ENCODE data around the gene GALNT18. TPM values are rescaled to one million over a fixed set of nuclear protein-coding genes. Genes with fewer than 3 reads are reported as not detected.

GALNT18 gene
- total RNA-seq, 2 donors from 2014 or later = 29.4 to 105 TPM

- DNase-seq (ENCODE audit: low spot score) = no peak
- Histone ChIP-seq H3K9me3 (no peaks in the 10 kb centered on the region), H3K4me3 (no peak overlapping the region), H3K4me1 (replicated peaks) (no peaks in the 10 kb centered on the region), H3K27me3 (replicated peaks; ENCODE audit: insufficient read depth) (no peaks in the 10 kb centered on the region), H3K36me3 (no peaks in the 10 kb centered on the region), H3K27ac (no peak overlapping the region)
- WGBS = 85% methylated on average over 6 of the region's 6 CpGs
- no peak for TF ChIP-seq POLR2A (IDR thresholded peaks at IDR 0.05)
- TF ChIP-seq CTCF (IDR thresholded peaks at IDR 0.05) = no peak
- TF ChIP-seq POLR2AphosphoS5 (IDR thresholded peaks at IDR 0.05) = no peak
- intact Hi-C loops (cut with DNase I) = no loop called here
These were observed 240.2 kb downstream of the GALNT18 start for GRCh38 chr11:11381471-11382105.

- Histone ChIP-seq H3K27me3 (replicated peaks; ENCODE audit: insufficient read depth) (no peaks in the 10 kb centered on the region), H3K36me3 (no peaks in the 10 kb centered on the region), H3K4me3 (no peak overlapping the region), H3K27ac (no peak overlapping the region), H3K4me1 (replicated peaks) (no peaks in the 10 kb centered on the region), H3K9me3 (no peaks in the 10 kb centered on the region)
- TF ChIP-seq POLR2AphosphoS5 (IDR thresholded peaks at IDR 0.05) = no peak
- TF ChIP-seq CTCF (IDR thresholded peaks at IDR 0.05) = no peak
- TF ChIP-seq POLR2A (IDR thresholded peaks at IDR 0.05) = no peak
- no peak for DNase-seq (ENCODE audit: low spot score)
- WGBS = 49% methylated on average over 3 of the region's 3 CpGs
- intact Hi-C loops (cut with DNase I) = no loop called here
These were observed 240.9 kb downstream of the GALNT18 start for GRCh38 chr11:11380883-11381282.

- WGBS = 98% methylated on average over 2 of the region's 2 CpGs
- no peaks in the 10 kb centered on the region for H3K9me3 ChIP-seq
- H3K4me1 ChIP-seq (replicated peaks) = no peaks in the 10 kb centered on the region
- no peaks in the 10 kb centered on the region for H3K36me3 ChIP-seq
- no peak overlapping the region for H3K27ac ChIP-seq
- no peak for TF ChIP-seq CTCF (IDR thresholded peaks at IDR 0.05)
- TF ChIP-seq POLR2A (IDR thresholded peaks at IDR 0.05) = no peak
- TF ChIP-seq POLR2AphosphoS5 (IDR thresholded peaks at IDR 0.05) = no peak
- no peak overlapping the region for H3K4me3 ChIP-seq
- intact Hi-C loops (cut with DNase I) = no loop called here
- DNase-seq (ENCODE audit: low spot score) = no peak
- H3K27me3 ChIP-seq (replicated peaks; ENCODE audit: insufficient read depth) = no peaks in the 10 kb centered on the region
These were observed 241.5 kb downstream of the GALNT18 start for GRCh38 chr11:11380340-11380739.

- Histone ChIP-seq H3K36me3 (no peaks in the 10 kb centered on the region), H3K9me3 (no peaks in the 10 kb centered on the region), H3K27me3 (replicated peaks; ENCODE audit: insufficient read depth) (no peaks in the 10 kb centered on the region), H3K4me3 (no peak overlapping the region), H3K27ac (no peak overlapping the region), H3K4me1 (replicated peaks) (no peaks in the 10 kb centered on the region)
- no peak for TF ChIP-seq POLR2AphosphoS5 (IDR thresholded peaks at IDR 0.05)
- no peak for TF ChIP-seq CTCF (IDR thresholded peaks at IDR 0.05)
- TF ChIP-seq POLR2A (IDR thresholded peaks at IDR 0.05) = no peak
- DNase-seq (ENCODE audit: low spot score) = no peak
- intact Hi-C loops (cut with DNase I) = no loop called here
- WGBS = 96% methylated on average over 3 of the region's 3 CpGs
These were observed 242.1 kb downstream of the GALNT18 start for GRCh38 chr11:11379661-11380060.

GRCh38 chr11:11378184-11378940 is 243.4 kb downstream of the GALNT18 start:
- 90% methylated on average over 8 of the region's 8 CpGs for whole genome bisulfite sequencing
- no peaks in the 10 kb centered on the region for H3K4me1 ChIP-seq (replicated peaks)
- no peaks in the 10 kb centered on the region for H3K27me3 ChIP-seq (replicated peaks; ENCODE audit: insufficient read depth)
- no peak for TF ChIP-seq CTCF (IDR thresholded peaks at IDR 0.05)
- TF ChIP-seq POLR2AphosphoS5 (IDR thresholded peaks at IDR 0.05) = no peak
- TF ChIP-seq POLR2A (IDR thresholded peaks at IDR 0.05) = no peak
- H3K27ac ChIP-seq = no peak overlapping the region
- no peak overlapping the region for H3K4me3 ChIP-seq
- no peaks in the 10 kb centered on the region for H3K36me3 ChIP-seq
- no peaks in the 10 kb centered on the region for H3K9me3 ChIP-seq
- intact Hi-C loops (cut with DNase I) = no loop called here
- no peak for DNase-seq (ENCODE audit: low spot score)

All from prostate gland (tissue), 2 donors.